Measurements from ENCODE around the gene SOBP.

GRCh38 chr6:107582086-107582485, 92.2 kb downstream of the SOBP start:
- TF ChIP-seq, protein P1, sequence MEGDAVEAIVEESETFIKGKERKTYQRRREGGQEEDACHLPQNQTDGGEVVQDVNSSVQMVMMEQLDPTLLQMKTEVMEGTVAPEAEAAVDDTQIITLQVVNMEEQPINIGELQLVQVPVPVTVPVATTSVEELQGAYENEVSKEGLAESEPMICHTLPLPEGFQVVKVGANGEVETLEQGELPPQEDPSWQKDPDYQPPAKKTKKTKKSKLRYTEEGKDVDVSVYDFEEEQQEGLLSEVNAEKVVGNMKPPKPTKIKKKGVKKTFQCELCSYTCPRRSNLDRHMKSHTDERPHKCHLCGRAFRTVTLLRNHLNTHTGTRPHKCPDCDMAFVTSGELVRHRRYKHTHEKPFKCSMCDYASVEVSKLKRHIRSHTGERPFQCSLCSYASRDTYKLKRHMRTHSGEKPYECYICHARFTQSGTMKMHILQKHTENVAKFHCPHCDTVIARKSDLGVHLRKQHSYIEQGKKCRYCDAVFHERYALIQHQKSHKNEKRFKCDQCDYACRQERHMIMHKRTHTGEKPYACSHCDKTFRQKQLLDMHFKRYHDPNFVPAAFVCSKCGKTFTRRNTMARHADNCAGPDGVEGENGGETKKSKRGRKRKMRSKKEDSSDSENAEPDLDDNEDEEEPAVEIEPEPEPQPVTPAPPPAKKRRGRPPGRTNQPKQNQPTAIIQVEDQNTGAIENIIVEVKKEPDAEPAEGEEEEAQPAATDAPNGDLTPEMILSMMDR (conservative IDR thresholded peaks at IDR 0.05 in 1 of 2, IDR thresholded peaks at IDR 0.05 in 1 of 2; ENCODE audit: low read depth in 1 of 2, low read length in 2 of 2): no peak
- no peak for TF ChIP-seq EZH2 (IDR thresholded peaks at IDR 0.05; ENCODE audit: low read length, missing control alignments)
